Measurements from ENCODE around the gene INAFM2. TPM values are rescaled to one million over a fixed set of nuclear protein-coding genes. Genes with fewer than 3 reads are reported as not detected.

The INAFM2 gene
- total RNA-seq, 1 donor from 2014 or later = 19.2 TPM

- Mint-ChIP-seq H3K27me3 (ENCODE audit: low read depth) (peaks cover 5% of the 10 kb centered on the region), H3K36me3 (no peaks in the 10 kb centered on the region), H3K9me3 (no peaks in the 10 kb centered on the region), H3K4me3 (no peak overlapping the region), H3K27ac (no peak overlapping the region), H3K4me1 (peaks cover 17% of the 10 kb centered on the region)
- no peak for TF ChIP-seq CTCF (IDR thresholded peaks at IDR 0.05; ENCODE audit: unreplicated experiment)
- no peak for DNase-seq (ENCODE audit: low spot score in 2 of 2, unreplicated experiment in 2 of 2)
Measured at GRCh38 chr15:40347559-40348473, 24.3 kb downstream of the INAFM2 start.

- H3K27me3 Mint-ChIP-seq (ENCODE audit: low read depth) = peaks cover 5% of the 10 kb centered on the region
- no peaks in the 10 kb centered on the region for H3K36me3 Mint-ChIP-seq
- H3K9me3 Mint-ChIP-seq = no peaks in the 10 kb centered on the region
- H3K4me3 Mint-ChIP-seq = no peak overlapping the region
- TF ChIP-seq CTCF (IDR thresholded peaks at IDR 0.05; ENCODE audit: unreplicated experiment) = no peak
- no peak for DNase-seq (ENCODE audit: low spot score in 2 of 2, unreplicated experiment in 2 of 2)
- H3K4me1 Mint-ChIP-seq = peaks cover 10% of the 10 kb centered on the region
- H3K27ac Mint-ChIP-seq = no peak overlapping the region
Measured at GRCh38 chr15:40348474-40348870, 25.0 kb downstream of the INAFM2 start.

- H3K4me3 Mint-ChIP-seq = no peak overlapping the region
- TF ChIP-seq CTCF (IDR thresholded peaks at IDR 0.05; ENCODE audit: unreplicated experiment) = no peak
Measured at GRCh38 chr15:40349163-40349562, 25.7 kb downstream of the INAFM2 start.

GRCh38 chr15:40352281-40352901 is 28.9 kb downstream of the INAFM2 start:
- Mint-ChIP-seq H3K36me3 (no peaks in the 10 kb centered on the region), H3K4me1 (peaks cover 9% of the 10 kb centered on the region), H3K4me3 (no peak overlapping the region), H3K27me3 (ENCODE audit: low read depth) (peaks cover 19% of the 10 kb centered on the region), H3K27ac (no peak overlapping the region), H3K9me3 (no peaks in the 10 kb centered on the region)
- no peak for DNase-seq (ENCODE audit: low spot score in 2 of 2, unreplicated experiment in 2 of 2)
- TF ChIP-seq CTCF (IDR thresholded peaks at IDR 0.05; ENCODE audit: unreplicated experiment) = no peak

More at GRCh38 chr15:40349163-40349562, 25.7 kb downstream of the INAFM2 start:
- peaks cover 9% of the 10 kb centered on the region for H3K4me1 Mint-ChIP-seq
- peaks cover 8% of the 10 kb centered on the region for H3K27me3 Mint-ChIP-seq (ENCODE audit: low read depth)
- H3K27ac Mint-ChIP-seq = no peak overlapping the region
- no peaks in the 10 kb centered on the region for H3K9me3 Mint-ChIP-seq
- DNase-seq (ENCODE audit: low spot score in 2 of 2, unreplicated experiment in 2 of 2) = no peak
- H3K36me3 Mint-ChIP-seq = no peaks in the 10 kb centered on the region

- no peak overlapping the region for H3K27ac Mint-ChIP-seq
Measured at GRCh38 chr15:40353697-40354096, 30.2 kb downstream of the INAFM2 start.

More at GRCh38 chr15:40353697-40354096, 30.2 kb downstream of the INAFM2 start:
- DNase-seq (ENCODE audit: low spot score in 2 of 2, unreplicated experiment in 2 of 2) = no peak
- Mint-ChIP-seq H3K36me3 (no peaks in the 10 kb centered on the region), H3K9me3 (no peaks in the 10 kb centered on the region), H3K27me3 (ENCODE audit: low read depth) (peaks cover 24% of the 10 kb centered on the region), H3K4me1 (peaks cover 10% of the 10 kb centered on the region), H3K4me3 (no peak overlapping the region)
- TF ChIP-seq CTCF (IDR thresholded peaks at IDR 0.05; ENCODE audit: unreplicated experiment) = no peak
